Measurements from ENCODE around the gene MIX23. TPM values are rescaled to one million over a fixed set of nuclear protein-coding genes. Genes with fewer than 3 reads are reported as not detected.

The MIX23 gene
- total RNA-seq, 1 experiment from 2014 or later = 39.6 TPM

- H3K4me3 Mint-ChIP-seq (ENCODE audit: low read depth, unreplicated experiment) = no peak overlapping the region
- H3K4me1 Mint-ChIP-seq (ENCODE audit: low read depth, unreplicated experiment) = no peaks in the 10 kb centered on the region
- H3K36me3 Mint-ChIP-seq (ENCODE audit: insufficient read depth, unreplicated experiment) = peaks cover 7% of the 10 kb centered on the region
- H3K9me3 Mint-ChIP-seq (ENCODE audit: low read depth, unreplicated experiment) = no peaks in the 10 kb centered on the region
- DNase-seq = no peak
- intact Hi-C loops (cut with micrococcal nuclease; ENCODE audit: unreplicated experiment) = loop anchor here (10.0 kb wide), 2 partner anchors 99 to 809 kb away; partner anchors contain the start of gene POLQ
- no peaks in the 10 kb centered on the region for H3K27me3 Mint-ChIP-seq (ENCODE audit: unreplicated experiment)
- CTCF ChIA-PET = interaction anchor here (0.8 to 1.5 kb wide), 2 partner anchors 48 to 252 kb away, joined by 4 to 12 read pairs; no protein-coding TSS in a partner anchor
- no TSS peak for BruUV-seq (replicated peaks)
- TF ChIP-seq CTCF (IDR thresholded peaks at IDR 0.05; ENCODE audit: unreplicated experiment) = no peak
- H3K27ac Mint-ChIP-seq (ENCODE audit: unreplicated experiment) = no peak overlapping the region
Observed at GRCh38 chr3:122353893-122354401, 29.1 kb downstream of the MIX23 start.

- TF ChIP-seq CTCF (IDR thresholded peaks at IDR 0.05; ENCODE audit: unreplicated experiment) = no peak
- Mint-ChIP-seq H3K27me3 (ENCODE audit: unreplicated experiment) (no peaks in the 10 kb centered on the region), H3K9me3 (ENCODE audit: low read depth, unreplicated experiment) (no peaks in the 10 kb centered on the region), H3K27ac (ENCODE audit: unreplicated experiment) (no peak overlapping the region), H3K4me1 (ENCODE audit: low read depth, unreplicated experiment) (no peaks in the 10 kb centered on the region), H3K36me3 (ENCODE audit: insufficient read depth, unreplicated experiment) (peaks cover 7% of the 10 kb centered on the region), H3K4me3 (ENCODE audit: low read depth, unreplicated experiment) (no peak overlapping the region)
- intact Hi-C loops (cut with micrococcal nuclease; ENCODE audit: unreplicated experiment) = loop anchor here (10.0 kb wide), 2 partner anchors 98 to 808 kb away; partner anchors contain the start of gene POLQ
- CTCF ChIA-PET = interaction anchor here (1.5 kb wide), 1 partner anchor 47 kb away, joined by 12 read pairs; no protein-coding TSS in a partner anchor
- DNase-seq = no peak
- BruUV-seq (replicated peaks) = no TSS peak
Observed at GRCh38 chr3:122353215-122353614, 29.8 kb downstream of the MIX23 start.

GRCh38 chr3:122351612-122352011, 31.4 kb downstream of the MIX23 start:
- intact Hi-C loops (cut with micrococcal nuclease; ENCODE audit: unreplicated experiment) = loop anchor here (10.0 kb wide), 2 partner anchors 97 to 807 kb away; partner anchors contain the start of gene POLQ
- Mint-ChIP-seq H3K36me3 (ENCODE audit: insufficient read depth, unreplicated experiment) (peaks cover 7% of the 10 kb centered on the region), H3K27ac (ENCODE audit: unreplicated experiment) (no peak overlapping the region), H3K27me3 (ENCODE audit: unreplicated experiment) (no peaks in the 10 kb centered on the region), H3K4me1 (ENCODE audit: low read depth, unreplicated experiment) (no peaks in the 10 kb centered on the region), H3K9me3 (ENCODE audit: low read depth, unreplicated experiment) (peaks cover 6% of the 10 kb centered on the region), H3K4me3 (ENCODE audit: low read depth, unreplicated experiment) (no peak overlapping the region)
- no peak for TF ChIP-seq CTCF (IDR thresholded peaks at IDR 0.05; ENCODE audit: unreplicated experiment)
- CTCF ChIA-PET = interaction anchor here (1.2 kb wide), 1 partner anchor 49 kb away, joined by 4 read pairs; no protein-coding TSS in a partner anchor
- DNase-seq = no peak
- no TSS peak for BruUV-seq (replicated peaks)

GRCh38 chr3:122350814-122351418, 32.1 kb downstream of the MIX23 start:
- no peak overlapping the region for H3K4me3 Mint-ChIP-seq (ENCODE audit: low read depth, unreplicated experiment)
- no peak overlapping the region for H3K27ac Mint-ChIP-seq (ENCODE audit: unreplicated experiment)
- no peak for TF ChIP-seq CTCF (IDR thresholded peaks at IDR 0.05; ENCODE audit: unreplicated experiment)
- peaks cover 7% of the 10 kb centered on the region for H3K36me3 Mint-ChIP-seq (ENCODE audit: insufficient read depth, unreplicated experiment)
- no peaks in the 10 kb centered on the region for H3K4me1 Mint-ChIP-seq (ENCODE audit: low read depth, unreplicated experiment)
- no peaks in the 10 kb centered on the region for H3K27me3 Mint-ChIP-seq (ENCODE audit: unreplicated experiment)
- intact Hi-C loops (cut with micrococcal nuclease; ENCODE audit: unreplicated experiment) = loop anchor here (10.0 kb wide), 2 partner anchors 96 to 806 kb away; partner anchors contain the start of gene POLQ
- BruUV-seq (replicated peaks) = no TSS peak
- CTCF ChIA-PET = interaction anchor here (1.2 kb wide), 1 partner anchor 48 kb away, joined by 4 read pairs; no protein-coding TSS in a partner anchor
- H3K9me3 Mint-ChIP-seq (ENCODE audit: low read depth, unreplicated experiment) = peaks cover 6% of the 10 kb centered on the region
- no peak for DNase-seq

Measured in Calu3 (cell line).